ENCODE measurements around the gene PKDCC.

Gene PKDCC

GRCh38 chr2:42010743-42011298 lies 37.0 kb upstream of the PKDCC start:
- H3K4me3 ChIP-seq (ENCODE audit: low read length in 2 of 2), result no peak overlapping the region
- H3K9me3 ChIP-seq (ENCODE audit: control insufficient read depth in 2 of 2, low read length in 2 of 2), result no peaks in the 10 kb centered on the region
- H3K36me3 ChIP-seq (ENCODE audit: control insufficient read depth in 2 of 2, insufficient read depth in 2 of 2, low read length in 2 of 2), result no peaks in the 10 kb centered on the region
- no peaks in the 10 kb centered on the region for H3K27me3 ChIP-seq (ENCODE audit: control insufficient read depth in 2 of 2, insufficient read depth in 2 of 2, low read length in 2 of 2)
- no peak overlapping the region for H3K27ac ChIP-seq (ENCODE audit: low read depth in 2 of 2, low read length in 2 of 2)
- peaks cover 3 to 9% of the 10 kb centered on the region in 2 donors for H3K4me1 ChIP-seq (ENCODE audit: control insufficient read depth in 2 of 2, insufficient read depth in 2 of 2, low read length in 2 of 2)
- H3K9ac ChIP-seq (ENCODE audit: low read depth in 1 of 2, low read length in 2 of 2), result no peak overlapping the region

DNA sequence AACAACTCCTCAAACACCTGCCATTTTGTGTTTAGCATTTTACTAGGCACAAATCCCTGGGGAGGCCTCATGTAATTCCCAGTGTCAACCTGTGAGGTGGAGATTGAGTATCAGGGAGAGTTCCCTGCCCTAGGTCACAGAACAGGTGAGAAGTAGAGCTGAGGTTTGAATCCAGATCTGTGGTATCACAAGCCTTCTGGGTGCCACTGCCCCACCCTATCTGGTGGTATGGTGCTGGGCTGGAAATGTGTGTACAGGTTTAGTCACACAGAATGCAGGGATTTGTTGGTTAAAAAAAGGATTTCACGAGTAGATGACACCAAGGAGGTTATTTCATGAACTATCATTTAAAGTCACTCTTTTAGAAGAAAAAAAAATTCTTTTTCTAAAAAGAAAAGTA lies 35.7 kb upstream of the PKDCC start:
- H3K27ac ChIP-seq (ENCODE audit: low read depth in 2 of 2, low read length in 2 of 2), result no peak overlapping the region
- H3K4me3 ChIP-seq (ENCODE audit: low read length in 2 of 2), result no peak overlapping the region
- peaks cover 3 to 9% of the 10 kb centered on the region in 2 donors for H3K4me1 ChIP-seq (ENCODE audit: control insufficient read depth in 2 of 2, insufficient read depth in 2 of 2, low read length in 2 of 2)
- no peak overlapping the region for H3K9ac ChIP-seq (ENCODE audit: low read depth in 1 of 2, low read length in 2 of 2)
- no peaks in the 10 kb centered on the region for H3K9me3 ChIP-seq (ENCODE audit: control insufficient read depth in 2 of 2, low read length in 2 of 2)
- H3K27me3 ChIP-seq (ENCODE audit: control insufficient read depth in 2 of 2, insufficient read depth in 2 of 2, low read length in 2 of 2), result no peaks in the 10 kb centered on the region
- H3K36me3 ChIP-seq (ENCODE audit: control insufficient read depth in 2 of 2, insufficient read depth in 2 of 2, low read length in 2 of 2), result no peaks in the 10 kb centered on the region

GRCh38 chr2:42012651-42013050 lies 35.2 kb upstream of the PKDCC start:
- H3K4me3 ChIP-seq (ENCODE audit: low read length in 2 of 2), result no peak overlapping the region
- H3K9ac ChIP-seq (ENCODE audit: low read depth in 1 of 2, low read length in 2 of 2), result no peak overlapping the region
- no peaks in the 10 kb centered on the region for H3K9me3 ChIP-seq (ENCODE audit: control insufficient read depth in 2 of 2, low read length in 2 of 2)
- no peaks in the 10 kb centered on the region for H3K27me3 ChIP-seq (ENCODE audit: control insufficient read depth in 2 of 2, insufficient read depth in 2 of 2, low read length in 2 of 2)
- H3K36me3 ChIP-seq (ENCODE audit: control insufficient read depth in 2 of 2, insufficient read depth in 2 of 2, low read length in 2 of 2), result no peaks in the 10 kb centered on the region
- H3K27ac ChIP-seq (ENCODE audit: low read depth in 2 of 2, low read length in 2 of 2), result no peak overlapping the region
- H3K4me1 ChIP-seq (ENCODE audit: control insufficient read depth in 2 of 2, insufficient read depth in 2 of 2, low read length in 2 of 2), result peaks cover 3 to 9% of the 10 kb centered on the region in 2 donors

- no peak overlapping the region for H3K9ac ChIP-seq (ENCODE audit: low read depth in 1 of 2, low read length in 2 of 2)
- H3K27me3 ChIP-seq (ENCODE audit: control insufficient read depth in 2 of 2, insufficient read depth in 2 of 2, low read length in 2 of 2), result no peaks in the 10 kb centered on the region
- H3K4me3 ChIP-seq (ENCODE audit: low read length in 2 of 2), result no peak overlapping the region
- H3K4me1 ChIP-seq (ENCODE audit: control insufficient read depth in 2 of 2, insufficient read depth in 2 of 2, low read length in 2 of 2), result peaks cover 3 to 9% of the 10 kb centered on the region in 2 donors
- no peaks in the 10 kb centered on the region for H3K36me3 ChIP-seq (ENCODE audit: control insufficient read depth in 2 of 2, insufficient read depth in 2 of 2, low read length in 2 of 2)
- no peaks in the 10 kb centered on the region for H3K9me3 ChIP-seq (ENCODE audit: control insufficient read depth in 2 of 2, low read length in 2 of 2)
- no peak overlapping the region for H3K27ac ChIP-seq (ENCODE audit: low read depth in 2 of 2, low read length in 2 of 2)
Measured at GRCh38 chr2:42013409-42013808, 34.4 kb upstream of the PKDCC start.

- Histone ChIP-seq H3K27me3 (ENCODE audit: control insufficient read depth in 2 of 2, insufficient read depth in 2 of 2, low read length in 2 of 2) (no peaks in the 10 kb centered on the region), H3K4me3 (ENCODE audit: low read length in 2 of 2) (no peak overlapping the region), H3K9me3 (ENCODE audit: control insufficient read depth in 2 of 2, low read length in 2 of 2) (no peaks in the 10 kb centered on the region), H3K36me3 (ENCODE audit: control insufficient read depth in 2 of 2, insufficient read depth in 2 of 2, low read length in 2 of 2) (no peaks in the 10 kb centered on the region), H3K9ac (ENCODE audit: low read depth in 1 of 2, low read length in 2 of 2) (no peak overlapping the region), H3K27ac (ENCODE audit: low read depth in 2 of 2, low read length in 2 of 2) (no peak overlapping the region), H3K4me1 (ENCODE audit: control insufficient read depth in 2 of 2, insufficient read depth in 2 of 2, low read length in 2 of 2) (no peaks in the 10 kb centered on the region)
Measured at GRCh38 chr2:42021464-42021863, 26.4 kb upstream of the PKDCC start.

DNA sequence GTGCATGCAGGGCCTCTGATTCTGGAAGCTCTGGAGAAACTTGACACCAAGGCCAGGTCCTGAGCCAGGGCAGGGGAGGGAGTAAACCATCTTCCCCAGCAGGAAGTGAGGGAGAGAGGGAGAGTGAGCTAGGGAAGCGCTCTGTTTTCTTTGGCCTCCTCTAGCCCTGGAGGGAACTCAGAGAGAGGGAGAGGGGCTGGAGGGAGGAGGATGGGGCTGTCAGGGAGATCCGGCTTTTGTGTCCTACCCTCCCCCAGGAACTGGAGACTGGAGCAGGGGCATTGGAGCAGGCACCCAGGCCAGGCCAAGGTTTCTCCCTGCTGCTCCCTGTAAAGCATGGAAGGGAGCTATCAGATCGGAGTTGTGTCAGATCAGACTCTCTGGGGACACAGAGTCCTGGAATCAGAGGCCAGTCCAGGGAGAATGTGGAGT lies 22.7 kb upstream of the PKDCC start:
- no peak overlapping the region for H3K9ac ChIP-seq (ENCODE audit: low read depth in 1 of 2, low read length in 2 of 2)
- no peak overlapping the region for H3K27ac ChIP-seq (ENCODE audit: low read depth in 2 of 2, low read length in 2 of 2)
- no peak overlapping the region for H3K4me3 ChIP-seq (ENCODE audit: low read length in 2 of 2)
- H3K36me3 ChIP-seq (ENCODE audit: control insufficient read depth in 2 of 2, insufficient read depth in 2 of 2, low read length in 2 of 2), result no peaks in the 10 kb centered on the region
- H3K27me3 ChIP-seq (ENCODE audit: control insufficient read depth in 2 of 2, insufficient read depth in 2 of 2, low read length in 2 of 2), result no peaks in the 10 kb centered on the region
- H3K9me3 ChIP-seq (ENCODE audit: control insufficient read depth in 2 of 2, low read length in 2 of 2), result no peaks in the 10 kb centered on the region
- no peaks in the 10 kb centered on the region for H3K4me1 ChIP-seq (ENCODE audit: control insufficient read depth in 2 of 2, insufficient read depth in 2 of 2, low read length in 2 of 2)

DNA sequence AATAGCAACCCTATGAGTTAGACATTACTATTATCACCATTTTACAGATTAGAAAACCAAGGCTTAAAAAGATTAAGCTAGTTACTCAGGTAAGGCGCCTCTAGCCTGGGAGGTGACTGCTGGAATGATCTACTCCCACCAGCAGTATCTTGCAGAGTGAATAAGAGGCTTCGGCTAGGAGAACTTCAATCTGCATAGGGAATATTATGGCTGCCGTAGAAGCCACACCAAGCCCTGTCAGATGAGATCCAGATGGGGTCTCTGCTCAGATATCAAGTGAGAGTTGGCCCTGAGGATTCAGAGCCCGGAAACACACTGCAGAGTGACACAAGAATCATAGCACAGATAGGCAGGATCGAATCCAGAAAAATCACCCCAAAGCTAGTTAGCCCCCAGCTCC lies 21.5 kb upstream of the PKDCC start:
- Histone ChIP-seq H3K36me3 (ENCODE audit: control insufficient read depth in 2 of 2, insufficient read depth in 2 of 2, low read length in 2 of 2) (no peaks in the 10 kb centered on the region), H3K27me3 (ENCODE audit: control insufficient read depth in 2 of 2, insufficient read depth in 2 of 2, low read length in 2 of 2) (no peaks in the 10 kb centered on the region), H3K4me1 (ENCODE audit: control insufficient read depth in 2 of 2, insufficient read depth in 2 of 2, low read length in 2 of 2) (no peaks in the 10 kb centered on the region), H3K27ac (ENCODE audit: low read depth in 2 of 2, low read length in 2 of 2) (no peak overlapping the region), H3K9me3 (ENCODE audit: control insufficient read depth in 2 of 2, low read length in 2 of 2) (no peaks in the 10 kb centered on the region), H3K9ac (ENCODE audit: low read depth in 1 of 2, low read length in 2 of 2) (no peak overlapping the region), H3K4me3 (ENCODE audit: low read length in 2 of 2) (no peak overlapping the region)

GRCh38 chr2:42028571-42029148 lies 19.2 kb upstream of the PKDCC start:
- Histone ChIP-seq H3K36me3 (ENCODE audit: control insufficient read depth in 2 of 2, insufficient read depth in 2 of 2, low read length in 2 of 2) (no peaks in the 10 kb centered on the region), H3K4me3 (ENCODE audit: low read length in 2 of 2) (no peak overlapping the region), H3K4me1 (ENCODE audit: control insufficient read depth in 2 of 2, insufficient read depth in 2 of 2, low read length in 2 of 2) (no peaks in the 10 kb centered on the region), H3K9ac (ENCODE audit: low read depth in 1 of 2, low read length in 2 of 2) (no peak overlapping the region), H3K27me3 (ENCODE audit: control insufficient read depth in 2 of 2, insufficient read depth in 2 of 2, low read length in 2 of 2) (no peaks in the 10 kb centered on the region), H3K9me3 (ENCODE audit: control insufficient read depth in 2 of 2, low read length in 2 of 2) (no peaks in the 10 kb centered on the region), H3K27ac (ENCODE audit: low read depth in 2 of 2, low read length in 2 of 2) (no peak overlapping the region)

- H3K9me3 ChIP-seq (ENCODE audit: control insufficient read depth in 2 of 2, low read length in 2 of 2), result no peaks in the 10 kb centered on the region
- H3K9ac ChIP-seq (ENCODE audit: low read depth in 1 of 2, low read length in 2 of 2), result no peak overlapping the region
- no peak overlapping the region for H3K4me3 ChIP-seq (ENCODE audit: low read length in 2 of 2)
- H3K36me3 ChIP-seq (ENCODE audit: control insufficient read depth in 2 of 2, insufficient read depth in 2 of 2, low read length in 2 of 2), result no peaks in the 10 kb centered on the region
- no peaks in the 10 kb centered on the region for H3K4me1 ChIP-seq (ENCODE audit: control insufficient read depth in 2 of 2, insufficient read depth in 2 of 2, low read length in 2 of 2)
- H3K27ac ChIP-seq (ENCODE audit: low read depth in 2 of 2, low read length in 2 of 2), result no peak overlapping the region
- no peaks in the 10 kb centered on the region for H3K27me3 ChIP-seq (ENCODE audit: control insufficient read depth in 2 of 2, insufficient read depth in 2 of 2, low read length in 2 of 2)
Measured at GRCh38 chr2:42029171-42029570, 18.6 kb upstream of the PKDCC start.

DNA sequence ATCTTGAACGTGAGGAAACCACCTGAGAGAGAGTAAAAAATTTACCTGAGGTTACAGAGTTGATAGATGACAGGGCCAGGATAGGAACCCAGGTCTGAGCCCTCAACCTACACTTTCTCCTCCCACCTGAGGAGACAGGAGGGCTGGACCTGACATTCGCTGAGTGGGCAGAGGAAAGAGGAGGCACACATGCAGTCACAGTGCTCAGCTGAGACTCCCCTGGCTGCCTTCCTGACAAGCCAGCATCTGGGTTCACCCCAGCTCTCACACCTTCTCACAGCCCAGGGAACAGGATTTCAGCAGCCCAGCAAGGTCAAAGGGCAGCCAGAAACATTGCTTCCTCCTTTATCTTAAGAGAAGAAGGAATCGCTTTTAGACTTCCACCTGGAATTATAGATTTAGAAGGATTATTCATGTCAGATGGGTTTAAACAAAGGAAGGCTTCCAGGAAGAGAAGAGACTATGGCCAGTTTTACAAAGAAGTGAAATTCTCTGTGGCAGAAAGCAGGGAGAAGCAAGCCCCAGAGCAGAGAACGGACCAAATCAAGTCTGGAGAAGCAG lies 18.1 kb upstream of the PKDCC start:
- Histone ChIP-seq H3K9ac (ENCODE audit: low read depth in 1 of 2, low read length in 2 of 2) (no peak overlapping the region), H3K4me1 (ENCODE audit: control insufficient read depth in 2 of 2, insufficient read depth in 2 of 2, low read length in 2 of 2) (no peaks in the 10 kb centered on the region), H3K27ac (ENCODE audit: low read depth in 2 of 2, low read length in 2 of 2) (no peak overlapping the region), H3K4me3 (ENCODE audit: low read length in 2 of 2) (no peak overlapping the region), H3K36me3 (ENCODE audit: control insufficient read depth in 2 of 2, insufficient read depth in 2 of 2, low read length in 2 of 2) (no peaks in the 10 kb centered on the region), H3K27me3 (ENCODE audit: control insufficient read depth in 2 of 2, insufficient read depth in 2 of 2, low read length in 2 of 2) (no peaks in the 10 kb centered on the region), H3K9me3 (ENCODE audit: control insufficient read depth in 2 of 2, low read length in 2 of 2) (no peaks in the 10 kb centered on the region)
